ENCODE results near the gene RFESD. TPM values are rescaled to one million over a fixed set of nuclear protein-coding genes. Genes with fewer than 3 reads are reported as not detected.

Gene RFESD
- polyA plus RNA-seq, 3 donors = 0.15 to 1.4 (median 0.24) TPM

GRCh38 chr5:95684361-95684760, 37.8 kb downstream of the RFESD start:
- Histone ChIP-seq H3K9ac (ENCODE audit: insufficient read depth, low read length, poor library complexity, severe bottlenecking) (no peak overlapping the region), H4K20me1 (ENCODE audit: insufficient read depth, low read length) (no peaks in the 10 kb centered on the region), H3K36me3 (replicated peaks in 1 of 2; ENCODE audit: control insufficient read depth in 1 of 2, insufficient read depth in 2 of 2, low read length in 2 of 2) (no peaks in the 10 kb centered on the region), H3K9me3 (replicated peaks in 1 of 2; ENCODE audit: control insufficient read depth in 1 of 2, insufficient read depth in 1 of 2, low read length in 2 of 2) (no peaks in the 10 kb centered on the region), H3K27ac (ENCODE audit: low read depth in 1 of 2, low read length in 2 of 2) (no peak overlapping the region), H3K27me3 (ENCODE audit: control insufficient read depth in 2 of 2, insufficient read depth in 2 of 2, low read length in 2 of 2) (no peaks in the 10 kb centered on the region), H3K79me2 (ENCODE audit: insufficient read depth, low read length) (no peaks in the 10 kb centered on the region), H3K4me2 (replicated peaks; ENCODE audit: extremely low read depth, low read length, poor library complexity, severe bottlenecking) (no peak overlapping the region), H2AFZ (ENCODE audit: insufficient read depth, low read depth, low read length, poor library complexity, severe bottlenecking) (no peak overlapping the region), H3K4me1 (ENCODE audit: control insufficient read depth in 1 of 2, insufficient read depth in 2 of 2, low read length in 2 of 2) (no peaks in the 10 kb centered on the region), H3K4me3 (replicated peaks in 1 of 3; ENCODE audit: low read depth in 2 of 3, low read length in 3 of 3) (no peak overlapping the region)
- WGBS (ENCODE audit: insufficient coverage) = no CpG with 5 or more reads among the region's 2 CpGs
- H3K36me3 Mint-ChIP-seq = no peaks in the 10 kb centered on the region
- H3K4me3 Mint-ChIP-seq = no peak overlapping the region
- TF ChIP-seq, protein P1, sequence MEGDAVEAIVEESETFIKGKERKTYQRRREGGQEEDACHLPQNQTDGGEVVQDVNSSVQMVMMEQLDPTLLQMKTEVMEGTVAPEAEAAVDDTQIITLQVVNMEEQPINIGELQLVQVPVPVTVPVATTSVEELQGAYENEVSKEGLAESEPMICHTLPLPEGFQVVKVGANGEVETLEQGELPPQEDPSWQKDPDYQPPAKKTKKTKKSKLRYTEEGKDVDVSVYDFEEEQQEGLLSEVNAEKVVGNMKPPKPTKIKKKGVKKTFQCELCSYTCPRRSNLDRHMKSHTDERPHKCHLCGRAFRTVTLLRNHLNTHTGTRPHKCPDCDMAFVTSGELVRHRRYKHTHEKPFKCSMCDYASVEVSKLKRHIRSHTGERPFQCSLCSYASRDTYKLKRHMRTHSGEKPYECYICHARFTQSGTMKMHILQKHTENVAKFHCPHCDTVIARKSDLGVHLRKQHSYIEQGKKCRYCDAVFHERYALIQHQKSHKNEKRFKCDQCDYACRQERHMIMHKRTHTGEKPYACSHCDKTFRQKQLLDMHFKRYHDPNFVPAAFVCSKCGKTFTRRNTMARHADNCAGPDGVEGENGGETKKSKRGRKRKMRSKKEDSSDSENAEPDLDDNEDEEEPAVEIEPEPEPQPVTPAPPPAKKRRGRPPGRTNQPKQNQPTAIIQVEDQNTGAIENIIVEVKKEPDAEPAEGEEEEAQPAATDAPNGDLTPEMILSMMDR (IDR thresholded peaks at IDR 0.05) = no peak
- no peaks in the 10 kb centered on the region for H3K4me1 Mint-ChIP-seq
- no peak for DNase-seq
- peaks cover 0 to 1% (median 0%) of the 10 kb centered on the region in 3 donors for H3K27me3 Mint-ChIP-seq (ENCODE audit: low read depth in 3 of 3)
- no peak overlapping the region for H3K27ac Mint-ChIP-seq
- peaks cover 0 to 3% (median 0%) of the 10 kb centered on the region in 7 donors for H3K9me3 Mint-ChIP-seq
- intact Hi-C loops (cut with micrococcal nuclease) = no loop called here

DNA sequence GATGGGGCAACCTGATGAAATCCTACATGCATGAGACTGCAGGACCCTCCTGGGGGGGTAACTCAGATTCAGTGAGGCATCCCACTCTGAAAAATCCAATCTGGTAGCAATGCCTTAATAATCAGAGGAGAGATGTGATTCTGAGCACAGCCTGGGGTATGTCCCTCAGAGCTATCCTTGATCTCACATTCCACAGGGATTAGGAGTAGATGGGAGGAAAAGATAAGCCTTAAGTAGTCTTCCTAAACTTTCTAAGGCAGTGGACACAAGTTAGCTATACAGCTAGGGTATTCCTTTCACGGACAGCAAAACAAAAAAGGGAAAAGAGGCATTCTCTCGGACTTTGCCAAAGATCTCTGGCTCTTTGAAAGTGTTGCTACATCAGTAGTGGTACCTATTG, 40.1 kb downstream of the RFESD start:
- Mint-ChIP-seq H3K27me3 (ENCODE audit: low read depth in 3 of 3) (peaks cover 0 to 1% (median 0%) of the 10 kb centered on the region in 3 donors), H3K27ac (no peak overlapping the region), H3K36me3 (peaks cover 0 to 1% of the 10 kb centered on the region in 2 donors), H3K4me3 (no peak overlapping the region), H3K9me3 (peaks cover 0 to 5% (median 1%) of the 10 kb centered on the region in 7 donors), H3K4me1 (no peaks in the 10 kb centered on the region)
- intact Hi-C loops (cut with micrococcal nuclease) = no loop called here
- no peak for DNase-seq
- H3K4me3 ChIP-seq (replicated peaks in 1 of 3; ENCODE audit: low read depth in 2 of 3, low read length in 3 of 3) = no peak overlapping the region
- H3K27ac ChIP-seq (ENCODE audit: low read depth in 1 of 2, low read length in 2 of 2) = no peak overlapping the region
- no peaks in the 10 kb centered on the region for H3K4me1 ChIP-seq (ENCODE audit: control insufficient read depth in 1 of 2, insufficient read depth in 2 of 2, low read length in 2 of 2)
- H3K79me2 ChIP-seq (ENCODE audit: insufficient read depth, low read length) = no peaks in the 10 kb centered on the region
- TF ChIP-seq, protein P1 (IDR thresholded peaks at IDR 0.05) = no peak
- H4K20me1 ChIP-seq (ENCODE audit: insufficient read depth, low read length) = no peaks in the 10 kb centered on the region
- no CpG with 5 or more reads among the region's 2 CpGs for WGBS (ENCODE audit: insufficient coverage)
- no peak overlapping the region for H3K4me2 ChIP-seq (replicated peaks; ENCODE audit: extremely low read depth, low read length, poor library complexity, severe bottlenecking)
- H3K27me3 ChIP-seq (ENCODE audit: control insufficient read depth in 2 of 2, insufficient read depth in 2 of 2, low read length in 2 of 2) = no peaks in the 10 kb centered on the region
- no peak overlapping the region for H2AFZ ChIP-seq (ENCODE audit: insufficient read depth, low read depth, low read length, poor library complexity, severe bottlenecking)
- no peaks in the 10 kb centered on the region for H3K36me3 ChIP-seq (replicated peaks in 1 of 2; ENCODE audit: control insufficient read depth in 1 of 2, insufficient read depth in 2 of 2, low read length in 2 of 2)
- H3K9me3 ChIP-seq (replicated peaks in 1 of 2; ENCODE audit: control insufficient read depth in 1 of 2, insufficient read depth in 1 of 2, low read length in 2 of 2) = no peaks in the 10 kb centered on the region
- no peak overlapping the region for H3K9ac ChIP-seq (ENCODE audit: insufficient read depth, low read length, poor library complexity, severe bottlenecking)
